Ascending aorta (tissue), 2 donors: ENCODE measurements around the gene CYP27C1. TPM values are rescaled to one million over a fixed set of nuclear protein-coding genes. Genes with fewer than 3 reads are reported as not detected.
"Not testable (repeated sequence)": the region's sequence is repeated elsewhere in the genome, so short reads cannot be mapped to it uniquely, and the experiment has no call there.

ENCODE experiments used
- DNase-seq, 2 donors: peaks; one replicate each; pipeline ENCODE4 v3.0.0-alpha.2; 2019; ENCODE audit warnings: low spot score in 2 of 2
- H3K27ac ChIP-seq, 2 donors: fragments of 200-600 bp; sonication (generic); one replicate each; pipeline ENCODE4 v1.5.1; 2016 to 2017; ENCODE audit warnings: mild to moderate bottlenecking in 1 of 2
- H3K27me3 ChIP-seq: fragments of 200-600 bp; sonication (generic); one replicate; pipeline ENCODE4 v1.5.1; 2017
- H3K36me3 ChIP-seq, 2 donors: fragments of 200-600 bp; sonication (generic); one replicate each; pipeline ENCODE4 v1.5.1; 2016
- H3K4me1 ChIP-seq, 2 donors: fragments of 200-600 bp; sonication (generic); one replicate each; pipeline ENCODE4 v1.5.1; 2016 to 2017; ENCODE audit warnings: mild to moderate bottlenecking in 1 of 2
- H3K4me3 ChIP-seq, 2 donors: fragments of 200-600 bp; sonication (generic); one replicate each; pipeline ENCODE4 v1.5.1; 2016 to 2017; ENCODE audit warnings: mild to moderate bottlenecking in 1 of 2
- H3K9me3 ChIP-seq, 2 donors: fragments of 200-600 bp; sonication (generic); one replicate each; pipeline ENCODE4 v1.5.1; 2016
- intact Hi-C: fragments of 100-400 bp; cut with DNase I; formaldehyde crosslinking; loops from one replicate; pipeline ENCODE4 v1.15.1; 2023
- total RNA-seq: library from RNA; depleted of rRNA; stranded (reverse); fragments of >200 nt; gene quantifications from one replicate; pipeline ENCODE4 v1.1.0, GENCODE V29; 2016
- TF ChIP-seq, protein P1 (sequence below), 3 experiments: fragments of 200-600 bp in 2 of 3; fragments of 450-650 bp in 1 of 3; sonication (generic) in 2 of 3; IDR thresholded peaks; one replicate each; pipeline ENCODE4 v1.5.1; 2016 to 2019; ENCODE audit warnings: antibody characterized with exemption in 3 of 3, mild to moderate bottlenecking in 1 of 3, moderate library complexity in 1 of 3

The CYP27C1 gene
- total RNA-seq, 1 donor from 2014 or later, result not detected

- Histone ChIP-seq H3K4me1 (no peaks in the 10 kb centered on the region), H3K9me3 (no peaks in the 10 kb centered on the region), H3K27ac (no peak overlapping the region), H3K36me3 (no peaks in the 10 kb centered on the region), H3K27me3 (no peaks in the 10 kb centered on the region), H3K4me3 (no peak overlapping the region)
- peak in 1 of 2 donors; percentile 11 for DNase-seq
- TF ChIP-seq, protein P1, sequence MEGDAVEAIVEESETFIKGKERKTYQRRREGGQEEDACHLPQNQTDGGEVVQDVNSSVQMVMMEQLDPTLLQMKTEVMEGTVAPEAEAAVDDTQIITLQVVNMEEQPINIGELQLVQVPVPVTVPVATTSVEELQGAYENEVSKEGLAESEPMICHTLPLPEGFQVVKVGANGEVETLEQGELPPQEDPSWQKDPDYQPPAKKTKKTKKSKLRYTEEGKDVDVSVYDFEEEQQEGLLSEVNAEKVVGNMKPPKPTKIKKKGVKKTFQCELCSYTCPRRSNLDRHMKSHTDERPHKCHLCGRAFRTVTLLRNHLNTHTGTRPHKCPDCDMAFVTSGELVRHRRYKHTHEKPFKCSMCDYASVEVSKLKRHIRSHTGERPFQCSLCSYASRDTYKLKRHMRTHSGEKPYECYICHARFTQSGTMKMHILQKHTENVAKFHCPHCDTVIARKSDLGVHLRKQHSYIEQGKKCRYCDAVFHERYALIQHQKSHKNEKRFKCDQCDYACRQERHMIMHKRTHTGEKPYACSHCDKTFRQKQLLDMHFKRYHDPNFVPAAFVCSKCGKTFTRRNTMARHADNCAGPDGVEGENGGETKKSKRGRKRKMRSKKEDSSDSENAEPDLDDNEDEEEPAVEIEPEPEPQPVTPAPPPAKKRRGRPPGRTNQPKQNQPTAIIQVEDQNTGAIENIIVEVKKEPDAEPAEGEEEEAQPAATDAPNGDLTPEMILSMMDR (IDR thresholded peaks at IDR 0.05), result no peak
- intact Hi-C loops, result no loop called here
Measured at GRCh38 chr2:127164761-127165538, 55.1 kb downstream of the CYP27C1 start.

DNA sequence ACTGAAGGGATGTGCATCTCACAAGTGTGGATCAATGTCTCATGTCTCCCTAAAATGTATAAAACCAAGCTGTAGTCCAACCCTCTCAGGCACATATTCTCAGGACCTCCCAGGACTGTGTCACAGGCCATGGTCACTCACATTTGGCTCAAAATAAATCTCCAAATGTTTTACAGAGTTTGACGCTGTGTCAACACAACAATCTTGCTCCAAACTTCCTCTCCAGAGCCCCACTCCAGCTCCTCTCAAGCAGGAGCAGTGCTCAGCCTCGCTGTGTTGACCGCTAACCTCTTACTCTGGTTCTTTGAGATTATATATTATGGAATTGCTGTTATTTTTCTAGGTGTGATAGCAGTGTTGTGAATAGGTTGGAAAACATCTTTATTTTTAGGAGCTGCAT lies 56.2 kb downstream of the CYP27C1 start:
- Histone ChIP-seq H3K27me3 (no peaks in the 10 kb centered on the region), H3K27ac (no peak overlapping the region), H3K4me1 (no peaks in the 10 kb centered on the region), H3K36me3 (no peaks in the 10 kb centered on the region), H3K4me3 (no peak overlapping the region), H3K9me3 (no peaks in the 10 kb centered on the region)
- no peak for DNase-seq
- TF ChIP-seq, protein P1 (IDR thresholded peaks at IDR 0.05), result no peak
- intact Hi-C loops, result no loop called here

DNA sequence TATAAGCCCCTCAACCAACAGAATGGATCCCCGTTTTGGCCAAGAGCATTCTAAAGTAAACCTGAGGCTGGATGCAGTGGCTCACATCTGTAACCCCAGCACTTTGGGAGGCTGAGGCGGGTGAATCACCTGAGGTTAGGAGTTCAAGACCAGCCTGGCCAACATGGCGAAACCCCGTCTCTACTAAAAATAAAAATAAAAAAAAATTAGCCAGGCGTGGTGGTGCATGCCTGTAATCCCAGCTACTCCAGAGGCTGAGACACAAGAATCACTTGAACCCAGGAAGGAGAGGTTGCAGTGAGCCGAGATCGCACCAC lies 57.1 kb downstream of the CYP27C1 start:
- H3K36me3 ChIP-seq, DNase-seq, H3K9me3 ChIP-seq, H3K27ac ChIP-seq, H3K4me1 ChIP-seq, H3K4me3 ChIP-seq, intact Hi-C loops, H3K27me3 ChIP-seq: not testable (repeated sequence)

DNA sequence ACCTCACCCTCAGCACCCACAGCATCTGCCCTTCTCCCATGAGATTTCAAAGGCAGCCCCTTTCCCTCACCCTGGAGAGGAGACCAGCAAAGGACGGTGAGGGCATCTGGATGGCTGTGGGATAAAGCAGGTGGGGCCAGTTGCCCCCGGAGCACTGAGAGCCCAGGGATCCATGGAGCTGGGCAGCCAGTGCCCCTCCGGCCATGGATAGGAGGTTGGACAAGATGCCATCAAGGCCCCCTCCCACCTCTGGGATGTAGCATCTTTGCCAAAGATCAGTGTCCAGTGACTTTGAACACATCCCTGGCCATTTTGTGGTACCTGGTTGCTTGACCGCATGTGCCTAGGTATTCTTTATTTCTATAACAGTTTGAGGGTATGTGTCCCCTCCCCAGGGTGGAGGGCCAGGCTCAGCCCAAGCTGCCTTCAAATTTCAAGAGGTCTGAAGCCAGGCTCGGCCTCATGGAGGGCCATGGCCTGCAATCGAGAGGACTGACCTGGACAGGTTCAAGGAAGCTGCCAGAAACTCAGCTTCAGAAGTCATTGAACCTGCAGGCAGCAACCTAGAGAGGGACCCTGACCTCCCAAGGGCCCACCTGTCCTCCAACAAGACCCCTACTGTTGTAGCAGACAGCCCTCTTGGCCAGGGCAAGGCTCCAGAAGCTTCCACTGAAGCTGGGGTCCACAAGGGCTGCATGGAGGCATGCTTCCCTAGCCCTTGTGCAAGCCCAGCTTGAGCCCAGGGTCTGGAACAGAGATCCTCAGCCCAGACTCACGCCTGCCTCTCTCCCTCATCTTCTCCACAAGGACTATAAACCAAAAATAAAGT lies 57.6 kb downstream of the CYP27C1 start:
- TF ChIP-seq, protein P1 (IDR thresholded peaks at IDR 0.05), result no peak
- Histone ChIP-seq H3K27me3 (no peaks in the 10 kb centered on the region), H3K4me1 (no peaks in the 10 kb centered on the region), H3K36me3 (no peaks in the 10 kb centered on the region), H3K9me3 (no peaks in the 10 kb centered on the region), H3K4me3 (no peak overlapping the region), H3K27ac (no peak overlapping the region)
- intact Hi-C loops, result no loop called here
- no peak for DNase-seq

DNA sequence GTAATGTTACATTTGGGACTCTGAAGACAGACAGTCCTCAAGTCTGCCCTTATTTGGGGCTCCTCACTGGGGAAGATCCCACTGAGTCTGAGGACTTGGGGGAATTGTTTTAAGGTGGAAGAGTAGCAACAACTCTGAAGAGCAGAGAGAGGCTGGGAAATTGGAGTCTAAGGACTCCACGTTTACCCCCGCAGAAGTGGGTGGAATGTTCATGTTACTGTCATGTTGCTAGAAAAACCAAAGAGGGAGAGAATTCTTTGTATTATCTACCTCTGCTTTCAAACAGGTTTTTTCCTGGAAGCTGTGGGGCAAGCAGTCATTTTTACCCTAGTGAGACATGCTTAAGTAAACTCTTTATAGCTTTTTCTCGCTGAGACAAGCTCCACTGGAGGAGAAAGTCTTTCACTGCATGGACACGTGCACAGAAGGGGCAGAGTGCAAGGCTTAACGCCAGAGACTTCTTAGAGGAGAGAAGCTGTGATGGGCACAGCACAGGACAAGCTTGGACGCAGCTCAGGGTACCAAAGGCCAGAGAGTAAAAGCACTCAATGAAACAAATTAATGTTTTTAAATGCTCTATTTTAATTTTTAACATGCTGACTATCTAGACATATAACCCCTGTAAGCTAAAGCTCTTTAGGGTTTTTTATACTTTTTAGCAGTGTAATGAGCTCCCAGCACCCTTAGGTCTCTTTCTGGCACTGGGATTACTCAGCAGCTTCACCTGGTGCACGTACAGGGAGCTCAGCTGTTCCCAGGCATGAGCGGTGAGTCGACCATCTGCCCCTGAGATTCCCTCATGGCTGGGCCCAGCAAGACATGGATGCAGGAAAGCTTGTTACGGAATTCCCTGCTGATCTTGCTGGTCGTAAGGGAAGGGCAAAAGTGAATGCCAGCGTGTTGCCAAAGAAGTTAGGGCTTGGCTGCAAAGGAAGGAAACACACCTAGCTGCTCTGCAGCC lies 58.6 kb downstream of the CYP27C1 start:
- H3K27ac ChIP-seq, result no peak overlapping the region

More for the DNA sequence above, 58.6 kb downstream of the CYP27C1 start:
- Histone ChIP-seq H3K36me3 (no peaks in the 10 kb centered on the region), H3K9me3 (no peaks in the 10 kb centered on the region), H3K4me3 (no peak overlapping the region), H3K4me1 (no peaks in the 10 kb centered on the region), H3K27me3 (no peaks in the 10 kb centered on the region)
- DNase-seq, result no peak
- intact Hi-C loops, result no loop called here
- TF ChIP-seq, protein P1 (IDR thresholded peaks at IDR 0.05), result no peak
